GM12878 (cell line): ENCODE measurements around the gene MUC5AC. TPM values are rescaled to one million over a fixed set of nuclear protein-coding genes. Genes with fewer than 3 reads are reported as not detected.

Source experiments
- ATAC-seq: fragments of 200-7000 bp; cut with Tn5 transposase; 3 replicates; pipeline ENCODE4 v1.9.1; 2020; ENCODE audit warnings: mild to moderate bottlenecking, moderate library complexity
- BruUV-seq: library from RNA; stranded (reverse); fragments of 400-500 nt; replicated peaks from 2 replicates; lab custom pipeline; 2021; lab: Mats Ljungman, UMichigan
- CTCF ChIA-PET: fragments of 300-600 bp; sonication (Branson Sonifier 250); formaldehyde crosslinking; extraction: SDS; loops from one replicate; lab custom pipeline; 2021; ENCODE audit warnings: inconsistent platforms; lab: Yijun Ruan, JAX
- POLR2A ChIA-PET: fragments of 350-600 bp; formaldehyde crosslinking; extraction: SDS; loops from one replicate; lab custom pipeline; 2021; ENCODE audit warnings: inconsistent platforms; lab: Charles Lee
- RAD21 ChIA-PET: fragments of 300-600 bp; sonication (Branson Sonifier 250); formaldehyde crosslinking; loops from one replicate; lab custom pipeline; 2023; ENCODE audit warnings: antibody characterized with exemption; ENCODE audit not compliant: unreplicated experiment; lab: Charles Lee
- SMC1A ChIA-PET: fragments of 300-600 bp; sonication (Branson Sonifier 250); formaldehyde crosslinking; loops from one replicate; lab custom pipeline; 2023; ENCODE audit not compliant: unreplicated experiment, uncharacterized antibody; lab: Charles Lee
- DNase-seq: peaks from one replicate; pipeline ENCODE4 v3.0.0-alpha.2; 2011; ENCODE audit warnings: low read depth, low spot score
- FAIRE-seq: peaks from 3 replicates; lab custom pipeline; 2011; peaks lifted over from hg19 to GRCh38; lab: Jason Lieb, UNC
- H2AFZ ChIP-seq: 2 replicates; pipeline ENCODE4 v1.6.0; 2011; ENCODE audit warnings: low read depth, low read length, control low read depth; ENCODE audit not compliant: control insufficient read depth
- H3K27ac ChIP-seq: 2 replicates; pipeline ENCODE4 v1.5.1; 2011; ENCODE audit warnings: control low read depth; ENCODE audit not compliant: control insufficient read depth, insufficient read depth
- H3K27me3 ChIP-seq, 2 experiments: replicated peaks in 1 of 2; 2 replicates each; pipeline versions ENCODE4 v1.6.0 to v1.6.1; 2011; ENCODE audit warnings: low read length in 1 of 2; ENCODE audit not compliant: control insufficient read depth in 2 of 2, insufficient read depth in 2 of 2
- H3K36me3 ChIP-seq, 2 experiments: 2 replicates each; pipeline ENCODE4 v1.5.1; 2011; ENCODE audit warnings: low read length in 1 of 2; ENCODE audit not compliant: control insufficient read depth in 2 of 2, insufficient read depth in 2 of 2
- H3K4me1 ChIP-seq: 2 replicates; pipeline ENCODE4 v1.6.1; 2011; ENCODE audit warnings: mild to moderate bottlenecking, low read length, moderate library complexity, mixed read lengths; ENCODE audit not compliant: control insufficient read depth, insufficient read depth
- H3K4me2 ChIP-seq: 2 replicates; pipeline ENCODE4 v1.6.0; 2011; ENCODE audit warnings: control low read depth; ENCODE audit not compliant: control insufficient read depth, insufficient read depth
- H3K4me3 ChIP-seq: fragments of 200-600 bp; sonication (generic); 2 replicates; pipeline ENCODE4 v1.5.1; 2016
- H3K79me2 ChIP-seq: 2 replicates; pipeline ENCODE4 v1.6.0; 2011; ENCODE audit warnings: low read length; ENCODE audit not compliant: control insufficient read depth, insufficient read depth
- H3K9ac ChIP-seq: 2 replicates; pipeline ENCODE4 v1.8.0; 2011; ENCODE audit warnings: low read length, control low read depth, mixed read lengths; ENCODE audit not compliant: control insufficient read depth, insufficient read depth
- H3K9me3 ChIP-seq: replicated peaks from 3 replicates; pipeline ENCODE4 v1.5.1; 2011; ENCODE audit warnings: mild to moderate bottlenecking, low read length; ENCODE audit not compliant: control insufficient read depth, insufficient read depth
- H4K20me1 ChIP-seq: 2 replicates; pipeline ENCODE4 v1.6.0; 2011; ENCODE audit not compliant: control insufficient read depth, insufficient read depth
- BACH1 ChIP-seq: fragments of 450-650 bp; IDR thresholded peaks from 2 replicates; pipeline ENCODE4 v1.6.1; 2017; ENCODE audit warnings: mild to moderate bottlenecking, borderline replicate concordance
- BCL11A ChIP-seq: IDR thresholded peaks from 2 replicates; pipeline ENCODE4 v1.6.1; 2011; ENCODE audit warnings: low read depth, low read length
- FOXM1 ChIP-seq: IDR thresholded peaks from 2 replicates; pipeline ENCODE4 v1.6.1; 2012; ENCODE audit warnings: low read depth, mild to moderate bottlenecking, inconsistent platforms, low read length, moderate library complexity
- HDGF ChIP-seq: fragments of 450-650 bp; IDR thresholded peaks from 2 replicates; pipeline ENCODE4 v1.6.1; 2016; ENCODE audit warnings: antibody characterized with exemption
- HSF1 ChIP-seq: fragments of 150-350 bp; IDR thresholded peaks from 2 replicates; pipeline ENCODE4 v1.6.1; 2014; ENCODE audit warnings: mild to moderate bottlenecking, low read depth, low read length
- IKZF1 ChIP-seq: fragments of 450-650 bp; conservative IDR thresholded peaks from 2 replicates; pipeline ENCODE4 v1.6.1; 2017; ENCODE audit warnings: antibody characterized with exemption, mild to moderate bottlenecking
- MYB ChIP-seq: fragments of 150-350 bp; IDR thresholded peaks from 2 replicates; pipeline ENCODE4 v1.6.1; 2014; ENCODE audit warnings: mild to moderate bottlenecking, low read depth, low read length, borderline replicate concordance
- SMARCA5 ChIP-seq: fragments of 450-650 bp; IDR thresholded peaks from 2 replicates; pipeline ENCODE4 v1.6.1; 2017; ENCODE audit warnings: mild to moderate bottlenecking
- STAT1 ChIP-seq: fragments of 450-650 bp; conservative IDR thresholded peaks from 2 replicates; pipeline ENCODE4 v1.6.1; 2014; ENCODE audit warnings: antibody characterized with exemption, mild to moderate bottlenecking
- SUPT20H ChIP-seq: IDR thresholded peaks from 2 replicates; pipeline ENCODE4 v1.6.1; 2011; ENCODE audit warnings: low read depth, mild to moderate bottlenecking, low read length, moderate library complexity, borderline replicate concordance; ENCODE audit not compliant: control insufficient read depth
- TARDBP ChIP-seq: IDR thresholded peaks from 2 replicates; pipeline ENCODE4 v1.6.1; 2016; ENCODE audit warnings: borderline replicate concordance
- TBL1XR1 ChIP-seq: IDR thresholded peaks from 2 replicates; pipeline ENCODE4 v1.6.1; 2012; ENCODE audit warnings: low read depth, low read length, improper control_type of control experiment
- USF2 ChIP-seq: IDR thresholded peaks from 2 replicates; pipeline ENCODE4 v1.6.1; 2011; ENCODE audit warnings: low read depth, low read length, improper control_type of control experiment, borderline replicate concordance
- ZZZ3 ChIP-seq: IDR thresholded peaks from 2 replicates; pipeline ENCODE4 v1.6.1; 2011; ENCODE audit warnings: low read depth; ENCODE audit not compliant: control insufficient read depth, insufficient read length
- WGBS: methylation state at CpG from one replicate; pipeline ENCODE4 v1.1.6; 2016; ENCODE audit warnings: low lambda C conversion rate; ENCODE audit not compliant: insufficient replicate concordance, insufficient coverage; ENCODE audit errors: missing lambda C conversion rate; 5-methylcytosine and 5-hydroxymethylcytosine counted together
- in situ Hi-C: fragments of 300-500 bp; cut with MboI; formaldehyde crosslinking; loops from 9 replicates; pipeline ENCODE4 v1.14.3; 2018; ENCODE audit warnings: mixed read lengths
- intact Hi-C: fragments of 100-400 bp; cut with micrococcal nuclease; formaldehyde crosslinking; loops from one replicate; pipeline ENCODE4 v1.14.2; 2022; ENCODE audit not compliant: unreplicated experiment
- polyA plus RNA-seq, 11 experiments: library from polyadenylated mRNA; depleted of rRNA in 4 of 11; unstranded in 6 of 11; stranded (reverse) in 5 of 11; fragments of >200 nt; fragmentation: Nextera tagmentation in 4 of 11; fragmentation: Illumina TruSeq in 1 of 11; extraction: Ambion mirVana in 4 of 11; extraction: Trizol in 1 of 11; gene quantifications; 1 replicate in 1 of 11; 2 replicates in 10 of 11; pipeline versions ENCODE4 v1.2.1 to v1.2.3, GENCODE V29; 2011 to 2016; ENCODE audit warnings: inconsistent platforms in 2 of 11, missing spikeins in 2 of 11, low read depth in 1 of 11
- total RNA-seq, 4 experiments: library from RNA; depleted of rRNA in 3 of 4; stranded (reverse); fragments of >200 nt in 3 of 4; fragmentation: Illumina TruSeq in 1 of 4; extraction: Trizol in 1 of 4; gene quantifications; 2 replicates each; pipeline versions ENCODE4 v1.2.1 to v1.2.3, GENCODE V29; 2013 to 2021

The MUC5AC gene
- total and polyA plus RNA-seq, 10 of the 15 experiments (the other 5 are each of a cell fraction or from before 2014, with no cell fraction given), result under 0.01 to 0.01 TPM; not detected in 8

- H3K9ac ChIP-seq, result no peak overlapping the region
- no peak for DNase-seq
- FAIRE-seq, result no peak
- no peaks in the 10 kb centered on the region for H3K27me3 ChIP-seq
- H3K36me3 ChIP-seq, result no peaks in the 10 kb centered on the region
- WGBS, result 61% methylated on average over 27 of the region's 27 CpGs
- intact Hi-C loops (no loop called here), in situ Hi-C loops (no loop called here)
- no peak overlapping the region for H2AFZ ChIP-seq
- no peak overlapping the region for H3K4me3 ChIP-seq
- CTCF ChIA-PET, result interaction anchor here (1.1 to 1.9 kb wide), 2 partner anchors 63 to 376 kb away, joined by 3 to 6 read pairs; no protein-coding TSS in a partner anchor
- POLR2A ChIA-PET, result no interaction called here
- no peaks in the 10 kb centered on the region; the same call in 2 of the 3 replicates for H3K9me3 ChIP-seq
- SMC1A ChIA-PET, result no interaction called here
- BruUV-seq, result no TSS peak
- no peak overlapping the region for H3K27ac ChIP-seq
- no peaks in the 10 kb centered on the region for H3K79me2 ChIP-seq
- RAD21 ChIA-PET, result interaction anchor here (2.1 kb wide), 1 partner anchor 375 kb away, joined by 6 read pairs; no protein-coding TSS in a partner anchor
- H4K20me1 ChIP-seq, result no peaks in the 10 kb centered on the region
- H3K4me1 ChIP-seq, result no peaks in the 10 kb centered on the region
- ATAC-seq, result no peak
- H3K4me2 ChIP-seq, result no peak overlapping the region
- TF ChIP-seq FOXM1 (no peak), STAT1 (no peak)
Measured at GRCh38 chr11:1199241-1199750, 41.5 kb downstream of the MUC5AC start.

- H3K4me1 ChIP-seq, result no peaks in the 10 kb centered on the region
- DNase-seq (no peak), FAIRE-seq (no peak), ATAC-seq (no peak)
- H4K20me1 ChIP-seq, result no peaks in the 10 kb centered on the region
- no peak overlapping the region for H3K4me3 ChIP-seq
- H3K27me3 ChIP-seq, result no peaks in the 10 kb centered on the region
- WGBS, result 69% methylated on average over 47 of the region's 47 CpGs
- no peak overlapping the region for H3K9ac ChIP-seq
- H3K27ac ChIP-seq, result no peak overlapping the region
- H2AFZ ChIP-seq, result no peak overlapping the region
- no peaks in the 10 kb centered on the region; the same call in 2 of the 3 replicates for H3K9me3 ChIP-seq
- no peak overlapping the region for H3K4me2 ChIP-seq
- SMC1A ChIA-PET, result no interaction called here
- POLR2A ChIA-PET, result no interaction called here
- no TSS peak for BruUV-seq
- CTCF ChIA-PET, result interaction anchor here (1.1 to 1.9 kb wide), 2 partner anchors 62 to 375 kb away, joined by 3 to 6 read pairs; no protein-coding TSS in a partner anchor
- TF ChIP-seq BACH1 (no peak), MYB (no peak), BCL11A (no peak), IKZF1 (no peak), TARDBP (no peak), USF2 (no peak), HDGF (no peak), TBL1XR1 (no peak), SUPT20H (no peak), ZZZ3 (no peak), HSF1 (no peak), SMARCA5 (no peak)
- no peaks in the 10 kb centered on the region for H3K79me2 ChIP-seq
- RAD21 ChIA-PET, result interaction anchor here (2.1 kb wide), 1 partner anchor 375 kb away, joined by 6 read pairs; no protein-coding TSS in a partner anchor
- in situ Hi-C loops (no loop called here), intact Hi-C loops (no loop called here)
- H3K36me3 ChIP-seq, result no peaks in the 10 kb centered on the region
Measured at GRCh38 chr11:1199751-1200610, 42.2 kb downstream of the MUC5AC start.
